ENCODE results near the gene UBXN1. TPM values are rescaled to one million over a fixed set of nuclear protein-coding genes. Genes with fewer than 3 reads are reported as not detected.

UBXN1 gene
- polyA plus RNA-seq, 2 of the 4 experiments (the other 2 are of a cell fraction), result 117 to 120 TPM

- no peak overlapping the region; a peak in 1 of 6 replicates for H3K27ac ChIP-seq
- ATAC-seq (no peak), FAIRE-seq (no peak), DNase-seq (ENCODE audit: low read depth in 1 of 2, low spot score in 1 of 2) (no peak)
- TF ChIP-seq NFE2L2 (conservative IDR thresholded peaks at IDR 0.05; ENCODE audit: low read length), result no peak
- no peak for TF ChIP-seq POLR2AphosphoS2 (conservative IDR thresholded peaks at IDR 0.05; ENCODE audit: low read length)
- TF ChIP-seq JUN (IDR thresholded peaks at IDR 0.05), result no peak
- TF ChIP-seq HEYL (CRISPR knock-in tag; IDR thresholded peaks at IDR 0.05), result no peak
- TF ChIP-seq TP53 (CRISPR knock-in tag; IDR thresholded peaks at IDR 0.05), result no peak
- TF ChIP-seq RARB (CRISPR knock-in tag; IDR thresholded peaks at IDR 0.05), result no peak
- TF ChIP-seq HOXB5 (CRISPR knock-in tag; IDR thresholded peaks at IDR 0.05), result no peak
- TF ChIP-seq SMC3 (IDR thresholded peaks at IDR 0.05), result no peak
- no peak for TF ChIP-seq NR3C1 (IDR thresholded peaks at IDR 0.05)
- TF ChIP-seq, protein P1, sequence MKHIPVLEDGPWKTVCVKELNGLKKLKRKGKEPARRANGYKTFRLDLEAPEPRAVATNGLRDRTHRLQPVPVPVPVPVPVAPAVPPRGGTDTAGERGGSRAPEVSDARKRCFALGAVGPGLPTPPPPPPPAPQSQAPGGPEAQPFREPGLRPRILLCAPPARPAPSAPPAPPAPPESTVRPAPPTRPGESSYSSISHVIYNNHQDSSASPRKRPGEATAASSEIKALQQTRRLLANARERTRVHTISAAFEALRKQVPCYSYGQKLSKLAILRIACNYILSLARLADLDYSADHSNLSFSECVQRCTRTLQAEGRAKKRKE (CRISPR knock-in tag; IDR thresholded peaks at IDR 0.05; ENCODE audit: low read depth), result no peak
- no peak for TF ChIP-seq PHF8 (IDR thresholded peaks at IDR 0.05; ENCODE audit: borderline replicate concordance, low read depth)
- no peak for TF ChIP-seq HES2 (IDR thresholded peaks at IDR 0.05)
- no peak for TF ChIP-seq RAD21 (conservative IDR thresholded peaks at IDR 0.05 in 1 of 2, IDR thresholded peaks at IDR 0.05 in 1 of 2)
- no peak for TF ChIP-seq TFCP2L1 (CRISPR knock-in tag; IDR thresholded peaks at IDR 0.05)
- TF ChIP-seq ZNF302 (CRISPR knock-in tag; IDR thresholded peaks at IDR 0.05), result no peak
- TF ChIP-seq RNF2 (IDR thresholded peaks at IDR 0.05; ENCODE audit: borderline replicate concordance, low read depth), result no peak
- no peak for TF ChIP-seq CBX2 (IDR thresholded peaks at IDR 0.05; ENCODE audit: borderline replicate concordance, low read depth)
- TF ChIP-seq NPAS2 (CRISPR knock-in tag; IDR thresholded peaks at IDR 0.05; ENCODE audit: borderline replicate concordance), result no peak
- TF ChIP-seq RCOR1 (IDR thresholded peaks at IDR 0.05; ENCODE audit: low read depth, low read length), result no peak
- TF ChIP-seq FOSL2 (IDR thresholded peaks at IDR 0.05), result no peak
- TF ChIP-seq FOSL2 (CRISPR knock-in tag; IDR thresholded peaks at IDR 0.05), result no peak
- peaks cover 10% of the 10 kb centered on the region; the same call in 2 of the 3 replicates for H3K4me1 ChIP-seq
- ChIA-PET POLR2A (interaction anchor here (0.7 to 3.6 kb wide), 2 partner anchors 11 to 187 kb away, joined by 4 to 35 read pairs; partner anchors contain the start of genes C11orf98 and CSKMT), CTCF (interaction anchor here (0.6 to 3.6 kb wide), 4 partner anchors 13 to 228 kb away, joined by 3 to 14 read pairs (median 6); partner anchors contain the start of genes EML3 and ROM1)
- no peak overlapping the region for H3K4me2 ChIP-seq
- no peaks in the 10 kb centered on the region for H3K9me3 ChIP-seq
- no peak overlapping the region for H3K4me3 ChIP-seq
- 91% methylated on average over 11 of the region's 11 CpGs for WGBS (ENCODE audit: missing lambda C conversion rate)
These were observed 24.6 kb downstream of the UBXN1 start for GRCh38 chr11:62654297-62654696.

- DNase-seq (ENCODE audit: low read depth in 1 of 2, low spot score in 1 of 2) (no peak), ATAC-seq (peak in 1 of 2 experiments; percentile 60; a peak in 3 of 6 replicates), FAIRE-seq (no peak)
- H3K4me3 ChIP-seq, result peak overlapping the region; percentile 75
- peak overlapping the region; percentile 85 to 97 for H3K27ac ChIP-seq
- CTCF ChIA-PET, result interaction anchor here (1.1 to 1.4 kb wide), 3 partner anchors 11 to 258 kb away, joined by 3 read pairs; no protein-coding TSS in a partner anchor
- 40% methylated on average over 16 of the region's 16 CpGs for WGBS (ENCODE audit: missing lambda C conversion rate)
- H3K9me3 ChIP-seq, result no peaks in the 10 kb centered on the region
- POLR2A ChIA-PET, result interaction anchor here (0.6 to 1.4 kb wide), 21 partner anchors 8 to 242 kb away, joined by 3 to 91 read pairs (median 5); partner anchors contain the start of genes B3GAT3, C11orf98, CSKMT and EEF1G
- H3K4me1 ChIP-seq, result peaks cover 10% of the 10 kb centered on the region; the same call in 2 of the 3 replicates
- H3K4me2 ChIP-seq, result peak overlapping the region; percentile 91
- TF ChIP-seq TP53 (CRISPR knock-in tag; IDR thresholded peaks at IDR 0.05), result no peak
- TF ChIP-seq REST (IDR thresholded peaks at IDR 0.05), result no peak
- TF ChIP-seq EHMT2 (IDR thresholded peaks at IDR 0.05; ENCODE audit: low read depth), result no peak
- no peak for TF ChIP-seq RFX5 (IDR thresholded peaks at IDR 0.05)
- no peak for TF ChIP-seq PHF8 (IDR thresholded peaks at IDR 0.05; ENCODE audit: borderline replicate concordance, low read depth)
- no peak for TF ChIP-seq ESRRA (IDR thresholded peaks at IDR 0.05; ENCODE audit: borderline replicate concordance, low read length)
- no peak for TF ChIP-seq NPAS2 (CRISPR knock-in tag; IDR thresholded peaks at IDR 0.05; ENCODE audit: borderline replicate concordance)
- TF ChIP-seq CBX8 (IDR thresholded peaks at IDR 0.05), result no peak
- TF ChIP-seq BHLHE40 (IDR thresholded peaks at IDR 0.05; ENCODE audit: low read depth, low read length), result no peak
- no peak for TF ChIP-seq POLR2A (IDR thresholded peaks at IDR 0.05; ENCODE audit: low read length)
- no peak for TF ChIP-seq EHF (CRISPR knock-in tag; IDR thresholded peaks at IDR 0.05)
- TF ChIP-seq, protein P2, sequence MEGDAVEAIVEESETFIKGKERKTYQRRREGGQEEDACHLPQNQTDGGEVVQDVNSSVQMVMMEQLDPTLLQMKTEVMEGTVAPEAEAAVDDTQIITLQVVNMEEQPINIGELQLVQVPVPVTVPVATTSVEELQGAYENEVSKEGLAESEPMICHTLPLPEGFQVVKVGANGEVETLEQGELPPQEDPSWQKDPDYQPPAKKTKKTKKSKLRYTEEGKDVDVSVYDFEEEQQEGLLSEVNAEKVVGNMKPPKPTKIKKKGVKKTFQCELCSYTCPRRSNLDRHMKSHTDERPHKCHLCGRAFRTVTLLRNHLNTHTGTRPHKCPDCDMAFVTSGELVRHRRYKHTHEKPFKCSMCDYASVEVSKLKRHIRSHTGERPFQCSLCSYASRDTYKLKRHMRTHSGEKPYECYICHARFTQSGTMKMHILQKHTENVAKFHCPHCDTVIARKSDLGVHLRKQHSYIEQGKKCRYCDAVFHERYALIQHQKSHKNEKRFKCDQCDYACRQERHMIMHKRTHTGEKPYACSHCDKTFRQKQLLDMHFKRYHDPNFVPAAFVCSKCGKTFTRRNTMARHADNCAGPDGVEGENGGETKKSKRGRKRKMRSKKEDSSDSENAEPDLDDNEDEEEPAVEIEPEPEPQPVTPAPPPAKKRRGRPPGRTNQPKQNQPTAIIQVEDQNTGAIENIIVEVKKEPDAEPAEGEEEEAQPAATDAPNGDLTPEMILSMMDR (IDR thresholded peaks at IDR 0.05), result no peak
- TF ChIP-seq GATA3 (IDR thresholded peaks at IDR 0.05; ENCODE audit: borderline replicate concordance), result no peak
- no peak for TF ChIP-seq EP300 (IDR thresholded peaks at IDR 0.05)
These were observed 26.5 kb downstream of the UBXN1 start for GRCh38 chr11:62652161-62653006.

All from A549 (cell line).